Measurements from ENCODE around the gene ERCC2.

ERCC2 gene

GRCh38 chr19:45306518-45307027, 63.8 kb downstream of the ERCC2 start:
- H3K4me3 ChIP-seq (ENCODE audit: low read depth, low read length) = no peak overlapping the region
- TF ChIP-seq, protein P1, sequence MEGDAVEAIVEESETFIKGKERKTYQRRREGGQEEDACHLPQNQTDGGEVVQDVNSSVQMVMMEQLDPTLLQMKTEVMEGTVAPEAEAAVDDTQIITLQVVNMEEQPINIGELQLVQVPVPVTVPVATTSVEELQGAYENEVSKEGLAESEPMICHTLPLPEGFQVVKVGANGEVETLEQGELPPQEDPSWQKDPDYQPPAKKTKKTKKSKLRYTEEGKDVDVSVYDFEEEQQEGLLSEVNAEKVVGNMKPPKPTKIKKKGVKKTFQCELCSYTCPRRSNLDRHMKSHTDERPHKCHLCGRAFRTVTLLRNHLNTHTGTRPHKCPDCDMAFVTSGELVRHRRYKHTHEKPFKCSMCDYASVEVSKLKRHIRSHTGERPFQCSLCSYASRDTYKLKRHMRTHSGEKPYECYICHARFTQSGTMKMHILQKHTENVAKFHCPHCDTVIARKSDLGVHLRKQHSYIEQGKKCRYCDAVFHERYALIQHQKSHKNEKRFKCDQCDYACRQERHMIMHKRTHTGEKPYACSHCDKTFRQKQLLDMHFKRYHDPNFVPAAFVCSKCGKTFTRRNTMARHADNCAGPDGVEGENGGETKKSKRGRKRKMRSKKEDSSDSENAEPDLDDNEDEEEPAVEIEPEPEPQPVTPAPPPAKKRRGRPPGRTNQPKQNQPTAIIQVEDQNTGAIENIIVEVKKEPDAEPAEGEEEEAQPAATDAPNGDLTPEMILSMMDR (IDR thresholded peaks at IDR 0.05; ENCODE audit: borderline replicate concordance, insufficient read depth, low read depth, low read length) = no peak

GRCh38 chr19:45306040-45306439, 64.3 kb downstream of the ERCC2 start:
- TF ChIP-seq, protein P1 (IDR thresholded peaks at IDR 0.05; ENCODE audit: borderline replicate concordance, insufficient read depth, low read depth, low read length) = no peak
- H3K4me3 ChIP-seq (ENCODE audit: low read depth, low read length) = no peak overlapping the region

- TF ChIP-seq, protein P1 (IDR thresholded peaks at IDR 0.05; ENCODE audit: borderline replicate concordance, insufficient read depth, low read depth, low read length) = no peak
- no peak overlapping the region for H3K4me3 ChIP-seq (ENCODE audit: low read depth, low read length)
Observed at GRCh38 chr19:45305421-45305820, 65.0 kb downstream of the ERCC2 start.

- TF ChIP-seq, protein P1 (IDR thresholded peaks at IDR 0.05; ENCODE audit: borderline replicate concordance, insufficient read depth, low read depth, low read length) = no peak
Observed at GRCh38 chr19:45305007-45305406, 65.4 kb downstream of the ERCC2 start.

GRCh38 chr19:45304141-45304926, 66.0 kb downstream of the ERCC2 start:
- TF ChIP-seq, protein P1 (IDR thresholded peaks at IDR 0.05; ENCODE audit: borderline replicate concordance, insufficient read depth, low read depth, low read length) = no peak

More at GRCh38 chr19:45305007-45305406, 65.4 kb downstream of the ERCC2 start:
- no peak overlapping the region for H3K4me3 ChIP-seq (ENCODE audit: low read depth, low read length)

DNA sequence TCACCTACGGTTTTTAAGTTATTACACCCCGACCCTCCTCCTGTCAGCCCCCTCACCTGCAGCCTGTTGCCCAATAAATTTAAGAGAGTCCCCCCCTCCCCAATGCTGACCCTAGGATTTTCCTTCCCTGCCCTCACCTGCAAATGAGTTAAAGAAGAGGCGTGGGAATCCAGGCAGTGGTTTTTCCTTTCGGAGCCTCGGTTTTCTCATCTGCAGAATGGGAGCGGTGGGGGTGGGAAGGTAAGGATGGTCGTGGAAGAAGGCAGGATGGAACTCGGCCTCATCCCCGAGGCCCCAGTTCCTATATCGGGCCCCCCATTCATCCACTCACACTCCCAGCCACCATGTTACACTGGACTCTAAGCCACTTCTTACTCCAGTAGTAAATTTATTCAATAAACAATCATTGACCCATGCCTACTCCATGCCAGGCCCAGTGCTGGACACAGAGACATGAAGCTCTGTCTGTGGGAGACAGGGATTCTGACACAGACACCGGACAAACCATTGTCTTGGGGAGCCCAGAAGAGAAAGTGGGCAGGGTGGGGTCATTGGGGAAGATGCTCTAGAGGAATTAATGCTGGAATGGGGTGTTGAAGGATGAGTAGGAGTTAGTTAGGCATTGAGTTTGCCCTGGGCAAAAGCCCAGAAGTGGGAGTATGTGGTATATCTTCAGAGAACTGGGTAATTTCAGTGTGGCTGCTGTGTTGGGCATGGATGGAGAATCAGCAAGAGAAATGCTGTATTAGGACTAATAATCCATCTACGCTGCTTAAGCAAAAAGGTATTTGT, 66.9 kb downstream of the ERCC2 start:
- H3K4me3 ChIP-seq (ENCODE audit: low read depth, low read length) = no peak overlapping the region
- TF ChIP-seq, protein P1 (IDR thresholded peaks at IDR 0.05; ENCODE audit: borderline replicate concordance, insufficient read depth, low read depth, low read length) = no peak

More at GRCh38 chr19:45304141-45304926, 66.0 kb downstream of the ERCC2 start:
- H3K4me3 ChIP-seq (ENCODE audit: low read depth, low read length) = no peak overlapping the region
